ENCODE data around the gene FOXP1. TPM values are rescaled to one million over a fixed set of nuclear protein-coding genes. Genes with fewer than 3 reads are reported as not detected.

Gene FOXP1
- total RNA-seq, 1 experiment from 2014 or later: 334 TPM

DNA sequence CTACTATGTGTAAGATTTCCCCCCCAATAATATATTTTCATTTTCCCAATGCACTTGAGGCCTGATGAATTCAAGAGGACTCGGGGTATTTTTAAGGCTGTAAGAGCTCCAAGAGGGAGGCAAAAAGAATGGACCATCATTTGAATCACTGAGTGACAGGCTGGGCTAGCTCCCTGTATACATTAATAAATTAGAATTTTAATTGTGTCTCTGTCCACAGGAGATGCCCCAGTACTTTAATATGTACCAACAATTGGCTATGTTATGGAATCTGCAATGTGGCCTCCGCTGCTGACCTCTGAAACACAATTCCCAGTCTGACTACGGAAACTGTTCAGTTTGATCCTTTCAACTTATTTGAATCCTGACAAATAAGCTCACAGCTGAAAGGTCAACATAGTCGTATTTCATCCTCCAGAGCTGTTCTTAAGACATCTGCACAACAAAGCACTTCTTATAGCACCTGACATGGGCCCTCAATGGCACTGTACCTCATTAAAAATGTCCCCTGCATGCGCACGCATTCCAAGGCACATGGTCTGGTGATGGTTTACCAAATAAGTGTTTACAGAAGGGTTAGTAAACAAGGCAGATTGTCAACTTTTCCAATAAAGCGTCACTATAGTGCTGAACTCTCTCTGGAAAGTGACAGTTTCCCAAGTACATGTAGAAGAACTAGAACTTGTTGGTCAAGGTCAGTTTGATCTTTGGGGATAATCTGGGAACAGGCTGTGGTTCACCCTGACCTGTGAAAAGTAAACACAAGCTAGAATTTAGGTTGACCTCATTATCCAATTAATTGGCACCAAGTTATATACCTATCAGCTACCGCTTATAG is 472.9 kb downstream of the FOXP1 start:
- H3K27ac ChIP-seq (ENCODE audit: low read length): no peak overlapping the region
- peaks cover 90% of the 10 kb centered on the region for H3K79me2 ChIP-seq (ENCODE audit: low read length)
- H4K20me1 ChIP-seq (ENCODE audit: insufficient read depth, low read depth, low read length): 0 out of 2 replicates have a peak, but pooled peaks cover under 1% of the 10 kb centered on the region
- H3K4me1 ChIP-seq (ENCODE audit: low read length): peaks cover 16% of the 10 kb centered on the region
- H3K4me2 ChIP-seq (ENCODE audit: low read depth, low read length, poor library complexity, severe bottlenecking): no peak overlapping the region
- no peak for DNase-seq
- H3K9me3 ChIP-seq (ENCODE audit: low read length): no peaks in the 10 kb centered on the region
- H3K9ac ChIP-seq (ENCODE audit: low read length): no peak overlapping the region
- no peak overlapping the region for H2AFZ ChIP-seq (ENCODE audit: low read length)
- H3K9me2 ChIP-seq (replicated peaks; ENCODE audit: insufficient read depth, low read length): no peaks in the 10 kb centered on the region
- H3K4me3 ChIP-seq (ENCODE audit: low read length): no peak overlapping the region
- H3K36me3 ChIP-seq (ENCODE audit: insufficient read depth, low read length): peaks cover 60% of the 10 kb centered on the region
- H3K27me3 ChIP-seq (ENCODE audit: low read length): no peaks in the 10 kb centered on the region

DNA sequence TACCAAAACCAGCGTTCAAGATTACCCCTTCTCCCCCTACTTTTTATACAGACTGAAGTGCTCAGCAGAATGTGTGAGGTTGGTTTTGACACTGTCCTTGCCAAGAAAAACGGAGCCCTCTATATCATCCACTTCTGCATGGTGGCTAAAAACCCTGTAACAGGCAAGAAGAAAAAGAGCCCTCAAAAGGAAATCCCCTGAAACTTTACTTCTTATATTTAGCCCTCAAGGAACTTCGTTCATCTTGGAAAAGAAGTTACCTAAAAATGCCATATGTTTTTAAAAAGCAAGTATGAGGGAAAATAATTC is 473.6 kb downstream of the FOXP1 start:
- Histone ChIP-seq H4K20me1 (ENCODE audit: insufficient read depth, low read depth, low read length) (0 out of 2 replicates have a peak, but pooled peaks cover 6% of the 10 kb centered on the region), H3K27ac (ENCODE audit: low read length) (no peak overlapping the region), H3K36me3 (ENCODE audit: insufficient read depth, low read length) (peaks cover 64% of the 10 kb centered on the region), H3K4me1 (ENCODE audit: low read length) (peaks cover 17% of the 10 kb centered on the region), H3K9me2 (replicated peaks; ENCODE audit: insufficient read depth, low read length) (no peaks in the 10 kb centered on the region), H3K4me3 (ENCODE audit: low read length) (no peak overlapping the region), H3K79me2 (ENCODE audit: low read length) (peaks cover 95% of the 10 kb centered on the region), H3K27me3 (ENCODE audit: low read length) (no peaks in the 10 kb centered on the region), H3K9me3 (ENCODE audit: low read length) (no peaks in the 10 kb centered on the region), H3K4me2 (ENCODE audit: low read depth, low read length, poor library complexity, severe bottlenecking) (no peak overlapping the region), H3K9ac (ENCODE audit: low read length) (no peak overlapping the region), H2AFZ (ENCODE audit: low read length) (no peak overlapping the region)
- DNase-seq: no peak

DNA sequence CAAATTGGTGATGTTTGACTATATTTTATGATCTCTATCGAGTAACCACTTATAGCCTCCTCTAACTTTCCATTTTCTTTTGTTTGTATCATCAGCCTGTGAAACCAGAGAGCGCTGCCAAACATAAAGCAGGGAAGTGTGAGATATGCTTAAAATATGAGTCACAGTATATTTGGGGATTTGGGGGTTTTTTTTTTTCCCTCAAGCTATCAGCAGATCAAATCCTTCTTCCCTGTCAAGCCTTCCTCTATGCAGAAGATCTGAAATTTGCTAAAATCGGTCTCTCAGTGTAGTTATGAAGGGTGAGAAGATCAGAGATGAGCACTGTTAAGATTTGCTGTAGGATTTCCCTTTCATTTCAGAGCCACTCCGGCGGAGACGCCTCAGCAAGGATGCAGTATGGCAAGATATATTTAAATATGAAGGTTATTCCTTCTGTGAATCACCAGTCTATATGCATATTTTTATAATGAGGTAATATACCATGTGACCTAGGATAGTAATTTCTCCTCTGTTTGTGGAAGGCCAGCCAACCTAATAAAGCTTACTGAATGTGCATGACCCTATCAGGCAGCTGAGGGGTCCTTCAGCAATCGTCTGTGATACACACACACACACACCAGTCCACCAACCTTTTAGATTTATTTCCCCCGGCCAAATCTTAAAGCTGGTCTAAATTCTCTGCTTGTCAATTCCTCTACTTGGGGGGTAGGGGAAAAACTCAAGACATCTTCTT is 474.1 kb downstream of the FOXP1 start:
- H3K9ac ChIP-seq (ENCODE audit: low read length): no peak overlapping the region
- H3K9me3 ChIP-seq (ENCODE audit: low read length): no peaks in the 10 kb centered on the region
- H3K4me1 ChIP-seq (ENCODE audit: low read length): peaks cover 17% of the 10 kb centered on the region
- H3K27ac ChIP-seq (ENCODE audit: low read length): no peak overlapping the region
- H2AFZ ChIP-seq (ENCODE audit: low read length): no peak overlapping the region
- H4K20me1 ChIP-seq (ENCODE audit: insufficient read depth, low read depth, low read length): 0 out of 2 replicates have a peak, but pooled peaks cover 6% of the 10 kb centered on the region
- H3K27me3 ChIP-seq (ENCODE audit: low read length): no peaks in the 10 kb centered on the region
- H3K36me3 ChIP-seq (ENCODE audit: insufficient read depth, low read length): peaks cover 68% of the 10 kb centered on the region
- peaks cover 95% of the 10 kb centered on the region for H3K79me2 ChIP-seq (ENCODE audit: low read length)
- H3K4me2 ChIP-seq (ENCODE audit: low read depth, low read length, poor library complexity, severe bottlenecking): no peak overlapping the region
- DNase-seq: no peak
- H3K4me3 ChIP-seq (ENCODE audit: low read length): no peak overlapping the region
- H3K9me2 ChIP-seq (replicated peaks; ENCODE audit: insufficient read depth, low read length): no peaks in the 10 kb centered on the region

DNA sequence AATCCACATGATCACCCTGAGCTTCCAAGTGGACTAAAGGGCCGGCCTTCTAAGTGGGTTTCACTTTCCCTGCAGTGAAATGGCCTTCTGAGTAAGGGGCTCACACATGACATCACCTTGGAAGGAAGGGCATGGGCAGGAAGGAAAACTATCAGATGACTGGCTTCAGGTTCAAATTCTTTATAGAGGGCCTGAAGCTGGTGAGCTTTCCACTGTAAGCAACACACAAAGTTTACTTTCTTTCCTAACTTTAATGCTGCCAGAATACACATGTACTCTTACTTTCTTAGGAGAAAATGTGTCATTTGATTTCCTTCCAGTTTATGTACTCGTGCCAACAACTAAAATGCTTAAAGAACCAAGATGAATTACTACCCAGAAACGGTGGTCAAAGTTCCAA is 475.6 kb downstream of the FOXP1 start:
- peaks cover 97% of the 10 kb centered on the region for H3K79me2 ChIP-seq (ENCODE audit: low read length)
- no peak overlapping the region for H3K4me2 ChIP-seq (ENCODE audit: low read depth, low read length, poor library complexity, severe bottlenecking)
- H3K36me3 ChIP-seq (ENCODE audit: insufficient read depth, low read length): peaks cover 61% of the 10 kb centered on the region
- no peak overlapping the region for H2AFZ ChIP-seq (ENCODE audit: low read length)
- no peaks in the 10 kb centered on the region for H3K27me3 ChIP-seq (ENCODE audit: low read length)
- no peak overlapping the region for H3K9ac ChIP-seq (ENCODE audit: low read length)
- 0 out of 2 replicates have a peak, but pooled peaks cover 6% of the 10 kb centered on the region for H4K20me1 ChIP-seq (ENCODE audit: insufficient read depth, low read depth, low read length)
- no peak overlapping the region for H3K27ac ChIP-seq (ENCODE audit: low read length)
- no peaks in the 10 kb centered on the region for H3K9me2 ChIP-seq (replicated peaks; ENCODE audit: insufficient read depth, low read length)
- peaks cover 21% of the 10 kb centered on the region for H3K4me1 ChIP-seq (ENCODE audit: low read length)
- no peak overlapping the region for H3K4me3 ChIP-seq (ENCODE audit: low read length)
- no peak for DNase-seq
- no peaks in the 10 kb centered on the region for H3K9me3 ChIP-seq (ENCODE audit: low read length)

DNA sequence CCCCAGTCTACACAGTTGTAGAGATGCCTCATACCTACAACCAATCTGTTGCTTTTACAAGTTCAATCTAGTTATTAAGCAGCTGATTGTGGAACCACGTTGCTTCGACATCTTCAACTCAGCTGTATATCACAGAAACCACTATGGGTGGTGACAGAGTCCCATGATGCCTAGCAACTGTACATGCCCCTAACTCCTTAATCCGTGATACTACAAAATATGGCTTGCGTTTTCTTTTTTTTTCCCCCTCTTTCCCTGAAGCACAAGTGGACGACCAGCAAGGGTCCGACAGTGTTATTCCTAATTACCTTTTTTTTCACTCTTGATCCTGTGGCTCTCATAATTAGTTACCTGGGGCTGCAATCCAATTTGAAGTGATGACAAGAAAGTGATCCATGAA is 478.6 kb downstream of the FOXP1 start:
- no peak overlapping the region for H3K4me3 ChIP-seq (ENCODE audit: low read length)
- H3K36me3 ChIP-seq (ENCODE audit: insufficient read depth, low read length): peaks cover 52% of the 10 kb centered on the region; the same call in 1 of the 2 replicates
- no peak overlapping the region for H3K27ac ChIP-seq (ENCODE audit: low read length)
- DNase-seq: no peak
- peaks cover 11% of the 10 kb centered on the region; the same call in 1 of the 2 replicates for H4K20me1 ChIP-seq (ENCODE audit: insufficient read depth, low read depth, low read length)
- no peaks in the 10 kb centered on the region for H3K9me2 ChIP-seq (replicated peaks; ENCODE audit: insufficient read depth, low read length)
- peaks cover 31% of the 10 kb centered on the region for H3K4me1 ChIP-seq (ENCODE audit: low read length)
- H3K4me2 ChIP-seq (ENCODE audit: low read depth, low read length, poor library complexity, severe bottlenecking): no peak overlapping the region
- H3K9ac ChIP-seq (ENCODE audit: low read length): no peak overlapping the region
- no peak overlapping the region for H2AFZ ChIP-seq (ENCODE audit: low read length)
- peaks cover 99% of the 10 kb centered on the region for H3K79me2 ChIP-seq (ENCODE audit: low read length)
- H3K27me3 ChIP-seq (ENCODE audit: low read length): no peaks in the 10 kb centered on the region
- no peaks in the 10 kb centered on the region for H3K9me3 ChIP-seq (ENCODE audit: low read length)

DNA sequence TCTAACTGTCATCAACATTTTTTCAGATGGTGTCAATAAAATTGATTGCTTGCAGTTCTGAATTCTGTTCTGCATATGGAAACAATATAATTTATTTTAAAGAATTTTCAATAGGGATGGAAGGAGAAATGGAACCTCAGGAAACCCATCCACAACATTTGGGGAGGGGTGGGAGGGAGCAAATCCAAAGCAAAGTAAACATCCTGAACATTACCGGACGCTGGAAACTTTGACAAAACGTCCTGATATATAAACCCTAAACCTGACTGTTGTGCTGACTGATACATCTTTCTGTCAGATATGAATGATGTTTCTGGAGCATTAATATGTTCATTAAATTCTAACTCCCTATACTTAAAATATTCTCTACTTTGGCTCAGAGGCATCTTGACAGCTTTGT is 479.0 kb downstream of the FOXP1 start:
- Histone ChIP-seq H3K4me1 (ENCODE audit: low read length) (peaks cover 29% of the 10 kb centered on the region), H3K36me3 (ENCODE audit: insufficient read depth, low read length) (peaks cover 50% of the 10 kb centered on the region; the same call in 1 of the 2 replicates), H4K20me1 (ENCODE audit: insufficient read depth, low read depth, low read length) (peaks cover 11% of the 10 kb centered on the region; the same call in 1 of the 2 replicates), H3K27ac (ENCODE audit: low read length) (no peak overlapping the region), H3K9me3 (ENCODE audit: low read length) (no peaks in the 10 kb centered on the region), H3K27me3 (ENCODE audit: low read length) (no peaks in the 10 kb centered on the region), H2AFZ (ENCODE audit: low read length) (no peak overlapping the region), H3K9ac (ENCODE audit: low read length) (no peak overlapping the region), H3K79me2 (ENCODE audit: low read length) (peaks cover 99% of the 10 kb centered on the region), H3K4me2 (ENCODE audit: low read depth, low read length, poor library complexity, severe bottlenecking) (no peak overlapping the region), H3K9me2 (replicated peaks; ENCODE audit: insufficient read depth, low read length) (no peaks in the 10 kb centered on the region), H3K4me3 (ENCODE audit: low read length) (no peak overlapping the region)
- no peak for DNase-seq

DNA sequence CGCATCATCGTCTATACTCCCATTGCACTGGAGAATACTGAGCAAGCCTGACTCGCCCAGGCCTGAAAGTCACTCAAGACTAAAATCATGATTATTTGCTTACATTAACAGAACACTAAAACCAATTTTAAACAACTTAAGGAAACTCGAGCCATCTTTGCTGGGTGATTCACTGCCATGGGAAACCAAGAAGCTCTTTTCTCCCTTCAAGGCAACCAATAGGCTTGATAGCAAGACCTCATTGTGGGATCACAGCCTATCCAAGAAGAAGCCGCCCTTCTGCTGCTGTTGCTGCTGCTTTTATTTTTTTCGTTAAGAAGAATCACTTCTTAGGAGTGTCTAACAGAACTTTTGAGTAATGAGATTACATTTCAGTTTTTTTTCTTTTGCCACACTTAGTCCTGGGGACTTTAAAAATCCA is 479.4 kb downstream of the FOXP1 start:
- Histone ChIP-seq H3K27me3 (ENCODE audit: low read length) (no peaks in the 10 kb centered on the region), H3K9ac (ENCODE audit: low read length) (no peak overlapping the region), H3K9me2 (replicated peaks; ENCODE audit: insufficient read depth, low read length) (no peaks in the 10 kb centered on the region), H4K20me1 (ENCODE audit: insufficient read depth, low read depth, low read length) (peaks cover 11% of the 10 kb centered on the region; the same call in 1 of the 2 replicates), H3K4me1 (ENCODE audit: low read length) (peaks cover 28% of the 10 kb centered on the region), H3K4me3 (ENCODE audit: low read length) (no peak overlapping the region), H3K36me3 (ENCODE audit: insufficient read depth, low read length) (peaks cover 46% of the 10 kb centered on the region; the same call in 1 of the 2 replicates), H3K9me3 (ENCODE audit: low read length) (no peaks in the 10 kb centered on the region), H3K27ac (ENCODE audit: low read length) (no peak overlapping the region), H3K4me2 (ENCODE audit: low read depth, low read length, poor library complexity, severe bottlenecking) (no peak overlapping the region), H2AFZ (ENCODE audit: low read length) (no peak overlapping the region), H3K79me2 (ENCODE audit: low read length) (peaks cover 99% of the 10 kb centered on the region)
- DNase-seq: no peak

DNA sequence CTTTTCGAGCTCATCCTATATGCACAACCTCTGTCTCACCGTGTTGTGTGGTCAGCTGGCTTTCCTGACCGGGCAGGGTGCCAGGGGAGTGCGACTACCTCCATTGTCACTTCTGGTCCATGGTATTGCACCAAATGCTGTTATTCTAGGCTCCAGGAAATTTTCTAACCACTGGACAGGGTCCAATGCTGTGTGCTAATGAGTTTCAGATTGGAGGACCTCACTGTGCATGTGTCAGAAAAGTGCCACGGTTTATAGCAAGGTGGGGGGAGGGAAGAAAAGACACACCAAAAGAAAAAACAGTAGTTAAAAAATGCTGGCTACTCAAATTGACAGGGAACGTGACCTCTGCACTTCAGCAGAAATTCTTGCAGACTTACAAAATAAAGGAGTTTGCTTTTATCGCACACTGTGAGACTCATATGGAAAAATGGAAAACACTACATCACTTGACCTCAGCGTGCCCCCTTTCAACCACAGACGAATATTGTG is 480.1 kb downstream of the FOXP1 start:
- peaks cover 45% of the 10 kb centered on the region; the same call in 1 of the 2 replicates for H3K36me3 ChIP-seq (ENCODE audit: insufficient read depth, low read length)
- no peak overlapping the region for H2AFZ ChIP-seq (ENCODE audit: low read length)
- H3K27ac ChIP-seq (ENCODE audit: low read length): no peak overlapping the region
- H3K9me3 ChIP-seq (ENCODE audit: low read length): no peaks in the 10 kb centered on the region
- no peak overlapping the region for H3K9ac ChIP-seq (ENCODE audit: low read length)
- H3K4me3 ChIP-seq (ENCODE audit: low read length): no peak overlapping the region
- H3K27me3 ChIP-seq (ENCODE audit: low read length): no peaks in the 10 kb centered on the region
- H3K9me2 ChIP-seq (replicated peaks; ENCODE audit: insufficient read depth, low read length): no peaks in the 10 kb centered on the region
- no peak for DNase-seq
- peaks cover 11% of the 10 kb centered on the region; the same call in 1 of the 2 replicates for H4K20me1 ChIP-seq (ENCODE audit: insufficient read depth, low read depth, low read length)
- peaks cover 28% of the 10 kb centered on the region for H3K4me1 ChIP-seq (ENCODE audit: low read length)
- H3K4me2 ChIP-seq (ENCODE audit: low read depth, low read length, poor library complexity, severe bottlenecking): no peak overlapping the region
- peaks cover 99% of the 10 kb centered on the region for H3K79me2 ChIP-seq (ENCODE audit: low read length)
